Liver (tissue), 9 donors: Measurements from ENCODE around the gene SLX9. TPM values are rescaled to one million over a fixed set of nuclear protein-coding genes. Genes with fewer than 3 reads are reported as not detected.

Source experiments
- DNase-seq: peaks from one replicate; pipeline ENCODE4 v3.0.0-alpha.2; 2017; ENCODE audit warnings: low spot score
- H3K27ac ChIP-seq, 2 donors: one replicate each; pipeline ENCODE4 v1.7.0; 2013; ENCODE audit warnings: inconsistent platforms in 2 of 2, low read length in 2 of 2, control low read depth in 1 of 2, low read depth in 1 of 2, mild to moderate bottlenecking in 1 of 2
- H3K27me3 ChIP-seq, 4 donors: one replicate each; pipeline versions ENCODE4 v1.6.1 to v1.7.0; 2013; ENCODE audit warnings: low read length in 3 of 4, inconsistent platforms in 1 of 4, mild to moderate bottlenecking in 1 of 4, moderate library complexity in 1 of 4; ENCODE audit not compliant: control insufficient read depth in 4 of 4, insufficient read depth in 4 of 4
- H3K36me3 ChIP-seq, 4 donors: one replicate each; pipeline versions ENCODE4 v1.6.1 to v1.7.0; 2013; ENCODE audit warnings: low read length in 3 of 4, mild to moderate bottlenecking in 3 of 4, low read depth in 1 of 4, moderate library complexity in 1 of 4; ENCODE audit not compliant: control insufficient read depth in 4 of 4, insufficient read depth in 3 of 4
- H3K4me1 ChIP-seq, 4 donors: one replicate each; pipeline versions ENCODE4 v1.6.1 to v1.7.0; 2013; ENCODE audit warnings: low read length in 3 of 4, mild to moderate bottlenecking in 3 of 4, moderate library complexity in 1 of 4; ENCODE audit not compliant: control insufficient read depth in 4 of 4, insufficient read depth in 4 of 4
- H3K4me3 ChIP-seq, 3 donors: one replicate each; pipeline versions ENCODE4 v1.6.1 to v1.7.0; 2013; ENCODE audit warnings: low read length in 3 of 3, control low read depth in 1 of 3, low read depth in 1 of 3, mild to moderate bottlenecking in 1 of 3
- H3K9ac ChIP-seq, 2 donors: one replicate each; pipeline ENCODE4 v1.7.0; 2013; ENCODE audit warnings: low read length in 2 of 2, mild to moderate bottlenecking in 2 of 2, moderate library complexity in 2 of 2, control low read depth in 1 of 2, low read depth in 1 of 2
- H3K9me3 ChIP-seq, 4 donors: one replicate each; pipeline versions ENCODE4 v1.6.1 to v1.7.0; 2013; ENCODE audit warnings: low read length in 3 of 4; ENCODE audit not compliant: control insufficient read depth in 4 of 4
- EGR1 ChIP-seq, 2 donors: IDR thresholded peaks; 2 replicates each; pipeline ENCODE4 v1.6.1; 2016 to 2018; ENCODE audit warnings: antibody characterized with exemption in 2 of 2, low read depth in 2 of 2
- FOXA1 ChIP-seq: IDR thresholded peaks from 2 replicates; pipeline ENCODE4 v1.6.1; 2016; ENCODE audit warnings: antibody characterized with exemption
- FOXA2 ChIP-seq: IDR thresholded peaks from 2 replicates; pipeline ENCODE4 v1.6.1; 2016; ENCODE audit warnings: antibody characterized with exemption
- GABPA ChIP-seq, 2 donors: IDR thresholded peaks in 1 of 2; conservative IDR thresholded peaks in 1 of 2; 2 replicates each; pipeline ENCODE4 v1.6.1; 2016; ENCODE audit warnings: antibody characterized with exemption in 2 of 2, mild to moderate bottlenecking in 1 of 2, moderate library complexity in 1 of 2
- HNF4A ChIP-seq, 2 donors: conservative IDR thresholded peaks; 2 replicates each; pipeline ENCODE4 v1.6.1; 2016; ENCODE audit warnings: antibody characterized with exemption in 2 of 2, mild to moderate bottlenecking in 2 of 2
- HNF4G ChIP-seq: IDR thresholded peaks from 2 replicates; pipeline ENCODE4 v1.6.1; 2016; ENCODE audit warnings: antibody characterized with exemption
- JUND ChIP-seq, 2 donors: IDR thresholded peaks; 2 replicates each; pipeline ENCODE4 v1.6.1; 2016; ENCODE audit warnings: antibody characterized with exemption in 2 of 2
- MAX ChIP-seq: IDR thresholded peaks from 2 replicates; pipeline ENCODE4 v1.6.1; 2016; ENCODE audit warnings: antibody characterized with exemption
- NR2F2 ChIP-seq: IDR thresholded peaks from 2 replicates; pipeline ENCODE4 v1.6.1; 2016; ENCODE audit warnings: antibody characterized with exemption
- RAD21 ChIP-seq, 2 donors: IDR thresholded peaks; 2 replicates each; pipeline ENCODE4 v1.6.1; 2016; ENCODE audit warnings: antibody characterized with exemption in 2 of 2, mild to moderate bottlenecking in 2 of 2
- RXRA ChIP-seq, 2 donors: IDR thresholded peaks; 2 replicates each; pipeline ENCODE4 v1.6.1; 2017 to 2018; ENCODE audit warnings: antibody characterized with exemption in 2 of 2, mild to moderate bottlenecking in 1 of 2
- SP1 ChIP-seq: IDR thresholded peaks from 2 replicates; pipeline ENCODE4 v1.6.1; 2018; ENCODE audit warnings: antibody characterized with exemption, mild to moderate bottlenecking
- TAF1 ChIP-seq: conservative IDR thresholded peaks from 2 replicates; pipeline ENCODE4 v1.6.1; 2016; ENCODE audit warnings: antibody characterized with exemption, mild to moderate bottlenecking
- YY1 ChIP-seq: IDR thresholded peaks from 2 replicates; pipeline ENCODE4 v1.6.1; 2016; ENCODE audit warnings: antibody characterized with exemption, mild to moderate bottlenecking
- ZBTB33 ChIP-seq: IDR thresholded peaks from 2 replicates; pipeline ENCODE4 v1.6.1; 2016; ENCODE audit warnings: antibody characterized with exemption
- WGBS: extraction: QIAGEN DNeasy Blood & Tissue Kit; methylation state at CpG from one replicate; pipeline ENCODE4 v1.1.7; 2013; 5-methylcytosine and 5-hydroxymethylcytosine counted together
- polyA plus RNA-seq, 2 donors: library from polyadenylated mRNA; stranded (reverse) in 1 of 2; unstranded in 1 of 2; fragments of 200-250 nt in 1 of 2; fragments of >200 nt in 1 of 2; fragmentation: Nextera tagmentation in 1 of 2; extraction: Ambion mirVana in 1 of 2; gene quantifications; one replicate each; pipeline versions ENCODE4 v1.2.1 to v1.2.3, GENCODE V29; 2013 to 2015
- total RNA-seq, 2 donors: library from RNA; depleted of rRNA; stranded (reverse); fragments of >200 nt; gene quantifications; one replicate each; pipeline ENCODE4 v1.2.3, GENCODE V29; 2014
- TF ChIP-seq, protein P1 (sequence below): fragments of 150-350 bp; IDR thresholded peaks from 2 replicates; pipeline ENCODE4 v1.5.1; 2017; ENCODE audit warnings: improper control_type of control experiment, low read depth, low read length; ENCODE audit not compliant: missing input control
- donor health status: healthy.
- donor health status: healthy.
- donor health status: healthy.
- donor health status: healthy.
- donor health status: healthy.

Gene SLX9
- total and polyA plus RNA-seq, 4 donors = 7.5 to 20.3 (median 12.2) TPM

DNA sequence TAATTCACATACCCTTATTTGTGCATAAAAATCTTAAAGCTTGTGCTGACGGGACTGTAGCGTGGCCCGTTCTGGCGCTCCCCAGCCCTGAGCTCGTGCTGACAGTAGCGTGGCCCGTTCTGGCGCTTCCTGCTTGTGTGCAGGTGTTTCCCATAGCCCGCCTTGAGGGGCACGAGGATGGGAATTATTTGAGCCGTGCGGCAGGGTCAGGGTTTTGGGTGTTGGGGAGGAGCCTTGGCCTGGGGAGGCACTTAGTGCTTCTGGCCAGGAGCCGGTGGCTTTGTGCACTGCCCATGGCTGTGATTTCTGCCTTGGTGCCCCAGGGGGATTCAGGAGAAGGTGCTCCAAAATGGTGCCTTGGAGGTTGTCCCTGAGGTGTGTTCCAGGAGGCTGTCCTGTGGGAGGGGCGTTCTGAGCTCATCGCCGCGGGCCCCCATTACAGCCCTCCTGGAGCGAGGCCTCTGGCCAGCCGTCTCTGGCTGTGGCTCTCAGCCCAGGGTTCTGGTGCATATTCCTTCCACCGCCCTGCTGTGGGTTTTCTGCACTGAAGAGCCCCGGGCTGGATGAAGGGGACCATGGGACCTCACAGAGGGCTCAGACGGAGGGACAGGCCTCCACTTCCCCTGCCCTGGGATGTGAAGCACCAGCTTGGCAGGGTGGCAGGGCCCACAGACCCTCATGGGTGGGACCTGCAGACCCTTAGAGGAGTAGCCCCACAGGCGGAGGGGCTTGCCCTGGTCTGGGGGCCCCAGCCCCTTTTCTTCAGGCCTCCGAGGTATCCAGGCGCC is 6.6 kb downstream of the SLX9 start:
- peaks cover 4 to 15% (median 11%) of the 10 kb centered on the region in 4 donors for H3K36me3 ChIP-seq
- 92% methylated on average over 25 of the region's 25 CpGs for WGBS
- H3K9me3 ChIP-seq = no peaks in the 10 kb centered on the region
- no peak overlapping the region for H3K27ac ChIP-seq
- H3K4me1 ChIP-seq = peaks cover 5 to 21% (median 12%) of the 10 kb centered on the region in 4 donors
- H3K4me3 ChIP-seq = no peak overlapping the region
- DNase-seq = no peak
- no peak overlapping the region for H3K9ac ChIP-seq
- H3K27me3 ChIP-seq = no peaks in the 10 kb centered on the region
- TF ChIP-seq RAD21 (IDR thresholded peaks at IDR 0.05) (no peak), SP1 (no peak), FOXA1 (no peak), NR2F2 (no peak), RXRA (IDR thresholded peaks at IDR 0.05) (no peak), GABPA (IDR thresholded peaks at IDR 0.05 in 1 of 2, conservative IDR thresholded peaks at IDR 0.05 in 1 of 2) (no peak), FOXA2 (no peak), HNF4A (conservative IDR thresholded peaks at IDR 0.05) (no peak), HNF4G (no peak), ZBTB33 (no peak), YY1 (no peak), JUND (IDR thresholded peaks at IDR 0.05) (no peak)

- Histone ChIP-seq H3K36me3 (peaks cover 5 to 15% (median 11%) of the 10 kb centered on the region in 4 donors), H3K27me3 (no peaks in the 10 kb centered on the region), H3K27ac (peak overlapping the region in 1 of 2 donors; percentile 9), H3K4me1 (peaks cover 3 to 18% (median 11%) of the 10 kb centered on the region in 4 donors), H3K9me3 (no peaks in the 10 kb centered on the region), H3K4me3 (no peak overlapping the region), H3K9ac (no peak overlapping the region)
- TF ChIP-seq, protein P1, sequence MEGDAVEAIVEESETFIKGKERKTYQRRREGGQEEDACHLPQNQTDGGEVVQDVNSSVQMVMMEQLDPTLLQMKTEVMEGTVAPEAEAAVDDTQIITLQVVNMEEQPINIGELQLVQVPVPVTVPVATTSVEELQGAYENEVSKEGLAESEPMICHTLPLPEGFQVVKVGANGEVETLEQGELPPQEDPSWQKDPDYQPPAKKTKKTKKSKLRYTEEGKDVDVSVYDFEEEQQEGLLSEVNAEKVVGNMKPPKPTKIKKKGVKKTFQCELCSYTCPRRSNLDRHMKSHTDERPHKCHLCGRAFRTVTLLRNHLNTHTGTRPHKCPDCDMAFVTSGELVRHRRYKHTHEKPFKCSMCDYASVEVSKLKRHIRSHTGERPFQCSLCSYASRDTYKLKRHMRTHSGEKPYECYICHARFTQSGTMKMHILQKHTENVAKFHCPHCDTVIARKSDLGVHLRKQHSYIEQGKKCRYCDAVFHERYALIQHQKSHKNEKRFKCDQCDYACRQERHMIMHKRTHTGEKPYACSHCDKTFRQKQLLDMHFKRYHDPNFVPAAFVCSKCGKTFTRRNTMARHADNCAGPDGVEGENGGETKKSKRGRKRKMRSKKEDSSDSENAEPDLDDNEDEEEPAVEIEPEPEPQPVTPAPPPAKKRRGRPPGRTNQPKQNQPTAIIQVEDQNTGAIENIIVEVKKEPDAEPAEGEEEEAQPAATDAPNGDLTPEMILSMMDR = no peak
- TF ChIP-seq RAD21 (IDR thresholded peaks at IDR 0.05) (no peak), RXRA (IDR thresholded peaks at IDR 0.05) (no peak), JUND (IDR thresholded peaks at IDR 0.05) (no peak), EGR1 (IDR thresholded peaks at IDR 0.05; ENCODE audit: low read depth in 2 of 2) (no peak), SP1 (no peak), MAX (no peak), TAF1 (no peak)
- no peak for DNase-seq
- WGBS = 75% methylated on average over 22 of the region's 22 CpGs
These were observed 7.5 kb downstream of the SLX9 start for GRCh38 chr21:44947111-44947929.
